ENCODE results near the gene CENPP.

CENPP gene

DNA sequence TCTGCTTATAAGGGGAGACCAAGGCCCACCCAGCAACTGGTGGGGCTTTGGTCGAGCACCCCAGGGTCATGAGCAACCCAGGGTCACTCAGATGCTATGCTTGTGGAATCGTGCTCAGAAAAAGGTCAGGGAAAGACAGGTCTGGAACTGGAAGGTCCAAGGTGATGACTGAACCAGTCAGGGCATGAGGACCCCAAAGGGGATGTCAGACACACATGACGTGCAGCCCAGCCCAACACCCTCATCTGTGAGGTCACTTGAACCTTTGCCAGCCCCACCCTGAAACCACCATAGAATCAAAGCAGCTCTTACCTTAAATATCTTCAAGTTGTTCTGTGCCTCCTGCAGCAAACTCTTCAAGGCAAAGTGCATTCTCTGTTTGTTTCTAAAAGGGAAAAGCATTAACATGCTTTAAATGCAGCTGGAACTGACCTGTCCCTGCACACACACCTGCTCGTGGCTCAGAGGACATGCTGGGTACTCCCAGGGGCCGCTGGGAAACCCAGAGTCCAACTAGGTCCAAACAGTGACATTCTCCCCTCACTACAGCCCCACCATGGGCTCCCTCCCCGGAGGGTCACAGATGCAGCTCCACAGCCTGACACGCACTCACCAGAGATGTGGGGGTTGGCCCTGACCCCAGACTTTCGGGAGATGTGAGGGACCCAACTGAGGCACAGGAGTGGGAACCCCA lies 314.8 kb downstream of the CENPP start:
- DNase-seq (ENCODE audit: low spot score): no peak

DNA sequence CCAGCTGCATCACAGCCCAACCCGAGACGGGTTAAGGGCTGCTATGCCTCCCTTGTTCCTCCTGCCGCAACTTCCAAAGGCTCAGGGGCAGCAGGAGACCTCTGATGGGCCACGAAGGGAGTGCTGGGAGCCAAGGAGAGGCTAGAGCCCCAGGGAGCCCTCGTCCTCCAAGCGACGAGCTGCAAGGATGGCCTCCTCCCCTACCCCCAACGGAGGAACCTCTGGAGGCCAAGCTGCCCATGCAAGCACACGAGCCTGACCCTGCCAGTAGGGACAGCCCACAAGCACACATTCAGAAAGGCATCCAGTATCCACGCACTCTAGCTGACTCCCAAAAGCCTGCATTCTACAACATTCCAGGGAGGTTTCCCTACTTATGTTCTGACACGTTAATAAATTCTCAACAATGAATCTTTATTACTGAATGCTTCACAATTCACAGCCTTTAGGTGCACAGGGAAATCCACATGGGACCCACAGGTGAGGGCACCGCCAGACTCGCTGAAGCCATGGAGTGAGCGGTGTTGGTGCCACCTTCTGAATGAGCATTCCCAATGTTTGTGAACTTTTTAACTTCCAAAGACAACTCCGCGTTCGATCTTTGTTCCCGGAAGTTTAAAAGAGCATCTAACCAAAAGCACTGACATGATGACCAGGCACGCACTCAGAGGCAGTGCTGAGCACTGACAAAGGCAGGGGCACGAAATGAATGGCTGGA lies 315.5 kb downstream of the CENPP start:
- DNase-seq (ENCODE audit: low spot score): no peak

DNA sequence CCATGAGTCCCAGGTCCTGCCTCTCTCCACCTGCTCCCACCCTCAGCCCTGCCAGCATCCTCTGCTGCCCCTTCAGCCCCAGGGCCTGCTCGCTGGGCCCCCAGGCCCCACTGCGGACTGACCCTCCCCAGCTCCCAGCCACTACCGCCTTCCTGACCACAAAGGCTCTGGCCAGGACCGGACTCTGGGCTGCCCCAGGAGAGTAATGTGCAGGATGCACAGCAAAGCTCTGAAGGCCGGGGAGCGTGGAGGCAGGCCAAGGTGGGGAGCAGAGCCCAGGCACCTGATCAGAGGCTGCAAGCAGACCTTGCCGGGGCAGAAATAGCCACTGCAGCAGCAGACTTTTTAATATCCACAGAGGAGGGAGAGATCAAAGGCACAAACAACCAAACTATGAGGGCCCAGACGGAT lies 316.3 kb downstream of the CENPP start:
- DNase-seq (ENCODE audit: low spot score): no peak

DNA sequence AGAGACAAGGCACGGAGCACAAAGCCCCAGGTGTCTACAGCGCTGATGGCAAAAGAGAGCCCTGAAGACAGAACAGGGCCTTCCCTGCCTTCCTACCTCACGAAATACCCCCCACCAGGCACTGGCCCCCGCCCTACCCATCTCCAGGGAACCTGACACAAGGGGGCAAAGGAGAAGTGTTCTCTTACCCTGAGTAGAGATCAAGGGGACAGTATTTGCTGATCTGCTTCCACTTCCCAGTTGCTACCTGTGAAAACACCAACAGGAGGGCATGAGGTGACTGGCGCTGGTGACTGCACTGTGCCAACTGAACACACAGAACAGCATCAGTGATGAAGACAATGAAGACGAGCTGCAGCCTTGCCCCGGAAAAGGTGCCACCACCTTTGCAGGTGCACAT lies 316.8 kb downstream of the CENPP start:
- no peak for DNase-seq (ENCODE audit: low spot score)

DNA sequence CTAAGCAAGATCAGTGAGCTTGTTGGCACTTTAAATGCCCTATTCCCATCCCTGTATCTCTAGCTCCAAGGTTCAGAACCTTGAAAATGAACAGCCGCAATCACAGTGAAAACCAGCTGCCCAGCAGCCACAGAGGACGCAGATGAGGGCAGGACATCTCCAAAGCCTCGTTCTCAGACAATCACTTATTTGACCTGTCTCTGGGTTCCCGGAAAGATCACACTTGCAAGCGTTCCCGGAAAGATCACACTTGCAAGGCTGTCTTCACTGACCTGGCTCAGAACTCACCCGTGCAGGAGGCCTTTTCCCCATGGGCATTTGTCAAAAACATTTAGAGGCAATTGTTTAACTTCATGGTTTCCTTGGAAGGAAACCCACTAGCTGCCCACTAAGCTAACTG lies 318.5 kb downstream of the CENPP start:
- DNase-seq (ENCODE audit: low spot score): no peak

DNA sequence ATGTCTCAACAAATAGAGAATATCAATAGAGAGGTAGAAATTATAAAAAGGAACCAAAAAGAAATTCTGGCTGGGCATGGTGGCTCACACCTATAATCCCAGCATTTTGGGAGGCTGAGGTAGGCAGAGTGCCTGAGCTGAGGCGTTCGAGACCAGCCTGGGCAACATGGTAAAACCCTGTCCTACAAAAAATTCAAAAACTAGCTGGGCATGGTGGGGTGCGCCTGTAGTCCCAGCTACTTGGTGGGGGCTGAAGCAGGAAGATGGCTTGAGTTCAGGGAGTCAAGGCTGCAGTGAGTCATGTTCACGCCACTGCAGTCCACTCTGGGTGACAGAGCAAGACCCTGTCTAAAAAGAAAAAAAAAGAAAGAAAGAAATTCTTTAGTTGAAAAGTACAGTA lies 319.3 kb downstream of the CENPP start:
- DNase-seq (ENCODE audit: low spot score): no peak

DNA sequence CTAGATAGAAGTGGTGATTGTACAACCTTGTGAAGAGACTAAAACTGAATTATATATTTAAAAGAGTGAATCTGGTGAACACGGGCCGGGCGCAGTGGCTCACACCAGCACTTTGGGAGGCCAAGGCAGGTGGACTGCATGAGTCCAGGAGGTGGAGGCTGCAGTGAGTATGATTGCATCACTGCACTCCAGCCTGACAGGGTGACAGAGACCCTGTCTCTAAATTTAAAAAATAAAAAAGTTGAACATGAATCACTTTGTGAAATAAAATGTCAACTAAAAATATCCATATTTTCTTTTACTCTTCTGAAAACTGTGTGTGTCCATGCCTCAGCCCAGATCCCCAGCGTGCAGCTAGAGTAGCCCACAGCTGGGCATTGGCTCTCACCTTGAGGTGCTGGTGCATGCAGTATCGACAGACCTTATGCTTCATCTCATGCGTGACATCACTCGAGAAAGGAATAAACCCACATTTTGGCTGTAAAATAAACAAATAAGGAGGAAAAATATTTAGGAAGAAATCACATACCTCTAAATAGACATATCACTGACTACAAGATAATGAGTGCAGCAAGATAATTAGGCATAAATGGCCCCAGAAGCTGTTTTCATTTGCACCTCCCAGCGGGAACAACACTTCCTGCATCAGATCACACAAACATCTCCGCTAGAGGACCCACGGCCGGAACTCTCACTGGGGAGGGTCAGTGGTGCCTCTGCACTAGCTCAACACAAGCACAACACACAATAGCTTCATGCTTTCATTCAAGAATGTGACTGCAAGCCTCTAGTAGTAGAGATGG lies 322.1 kb downstream of the CENPP start:
- DNase-seq (ENCODE audit: low spot score): no peak

DNA sequence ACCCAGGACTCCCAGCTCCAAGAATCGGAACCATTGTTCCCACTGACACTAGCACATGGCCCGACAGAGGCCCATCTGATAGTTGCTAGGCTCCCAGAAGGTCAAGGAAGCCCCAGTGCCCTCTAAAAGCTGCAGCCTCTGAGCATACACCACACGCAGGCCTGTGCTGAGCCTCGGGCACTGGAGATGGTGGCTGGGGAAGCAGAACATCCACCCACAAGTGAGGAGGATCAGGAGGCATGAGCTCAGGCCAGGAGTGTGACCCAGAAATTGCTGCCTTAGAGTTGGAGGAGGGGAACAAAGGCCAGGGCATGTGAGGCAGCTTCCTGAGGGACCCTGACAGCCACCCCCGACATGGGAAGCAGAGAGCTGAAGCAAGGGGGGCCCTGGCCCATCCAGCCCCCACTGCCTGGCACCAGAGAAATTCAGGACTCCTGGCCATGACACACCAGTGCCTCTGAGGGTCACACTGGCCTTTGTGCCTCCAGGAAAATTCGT lies 322.8 kb downstream of the CENPP start:
- no peak for DNase-seq (ENCODE audit: low spot score)

DNA sequence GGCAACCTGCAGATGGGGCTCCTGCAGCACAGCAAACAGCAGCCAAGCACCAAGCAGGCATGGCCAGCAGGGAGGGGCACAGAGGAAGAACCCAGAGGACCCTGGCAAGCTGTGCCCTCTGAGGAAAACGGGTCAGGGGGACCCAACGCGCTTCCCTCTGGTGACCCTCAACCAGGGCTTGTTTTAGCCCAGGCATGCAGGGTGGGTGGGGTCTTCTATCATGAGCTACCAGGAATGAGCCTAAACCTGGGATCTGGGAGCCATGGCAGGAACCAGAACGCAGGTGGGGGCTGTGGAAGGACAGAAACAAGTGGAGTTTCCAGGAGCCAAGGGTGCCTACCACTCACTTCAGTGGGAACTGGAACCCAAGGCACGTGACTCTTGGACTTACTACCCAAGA lies 323.3 kb downstream of the CENPP start:
- no peak for DNase-seq (ENCODE audit: low spot score)

DNA sequence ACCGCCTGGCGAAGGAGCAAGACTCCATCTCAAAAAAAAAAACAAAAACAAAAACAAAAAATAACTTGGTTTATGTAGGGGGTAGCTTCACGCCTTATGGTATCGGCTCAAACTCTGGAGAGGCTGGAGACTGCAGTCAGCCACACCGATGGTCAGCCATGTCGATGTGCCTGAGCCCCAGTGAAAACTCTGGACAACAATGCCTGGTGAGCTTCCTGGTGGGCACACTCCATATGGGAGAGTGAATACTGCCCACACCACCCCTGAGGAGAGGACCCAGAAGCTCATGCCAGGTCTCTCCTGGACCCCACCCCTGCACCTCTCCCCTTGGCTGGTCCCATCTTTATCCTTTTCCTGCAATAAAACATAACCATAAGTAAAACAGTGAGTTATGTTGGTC lies 324.5 kb downstream of the CENPP start:
- no peak for DNase-seq (ENCODE audit: low spot score)

DNA sequence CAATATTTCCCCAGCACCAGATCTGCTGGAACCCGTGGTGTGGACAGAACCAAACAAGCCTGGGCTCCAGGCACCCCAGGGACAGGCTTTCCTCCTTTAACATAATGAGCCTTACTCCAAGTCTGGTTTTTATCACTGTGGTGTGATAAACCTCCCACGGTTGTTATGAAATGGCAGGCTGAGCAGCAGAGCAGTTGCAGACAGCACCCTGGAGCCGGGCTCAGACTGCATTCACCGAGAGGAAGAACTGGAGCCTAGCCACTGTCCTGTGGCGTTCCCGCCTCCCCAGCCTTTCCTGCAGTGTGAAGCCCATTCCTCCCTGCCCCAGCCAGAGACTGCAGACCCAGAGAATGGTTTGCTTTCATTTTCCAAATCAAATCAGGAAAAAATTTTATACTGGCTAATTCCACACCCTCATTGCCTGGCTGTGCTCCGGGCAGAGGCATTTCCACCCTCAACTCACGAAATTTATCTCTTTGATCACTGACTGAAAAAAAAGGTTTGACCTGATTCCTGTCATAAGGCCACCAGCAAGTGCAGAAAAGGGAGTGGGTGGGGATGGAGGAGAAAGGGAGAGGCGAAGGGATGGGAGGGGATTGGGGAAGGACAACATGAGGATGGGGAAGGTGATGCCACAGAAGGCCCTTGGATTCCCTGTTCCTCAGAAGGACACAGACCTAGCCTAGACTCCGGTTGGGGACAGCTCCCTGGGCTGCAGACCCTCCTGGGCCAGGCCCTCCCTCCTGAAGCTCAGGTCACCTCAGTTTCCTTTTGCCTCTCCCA lies 325.3 kb downstream of the CENPP start:
- no peak for DNase-seq (ENCODE audit: low spot score)

DNA sequence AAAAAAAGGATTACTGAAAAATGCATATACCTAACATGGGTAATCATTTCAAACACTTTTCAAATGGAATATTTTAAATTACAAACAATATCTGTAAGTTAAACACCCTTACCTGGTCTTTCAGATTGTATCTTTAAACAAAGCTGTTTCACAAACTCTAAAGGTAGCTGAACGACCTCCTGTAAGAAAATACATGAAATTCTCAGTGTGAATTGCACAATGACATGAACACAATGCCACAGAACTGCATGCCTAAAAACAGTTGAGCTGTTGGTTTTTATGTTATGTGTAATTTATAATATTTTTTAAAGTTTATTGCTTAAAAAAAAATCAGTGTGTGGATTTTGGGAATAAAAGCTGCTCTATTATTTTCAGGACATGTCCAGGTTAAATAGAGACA lies 326.7 kb downstream of the CENPP start:
- DNase-seq (ENCODE audit: low spot score): no peak

DNA sequence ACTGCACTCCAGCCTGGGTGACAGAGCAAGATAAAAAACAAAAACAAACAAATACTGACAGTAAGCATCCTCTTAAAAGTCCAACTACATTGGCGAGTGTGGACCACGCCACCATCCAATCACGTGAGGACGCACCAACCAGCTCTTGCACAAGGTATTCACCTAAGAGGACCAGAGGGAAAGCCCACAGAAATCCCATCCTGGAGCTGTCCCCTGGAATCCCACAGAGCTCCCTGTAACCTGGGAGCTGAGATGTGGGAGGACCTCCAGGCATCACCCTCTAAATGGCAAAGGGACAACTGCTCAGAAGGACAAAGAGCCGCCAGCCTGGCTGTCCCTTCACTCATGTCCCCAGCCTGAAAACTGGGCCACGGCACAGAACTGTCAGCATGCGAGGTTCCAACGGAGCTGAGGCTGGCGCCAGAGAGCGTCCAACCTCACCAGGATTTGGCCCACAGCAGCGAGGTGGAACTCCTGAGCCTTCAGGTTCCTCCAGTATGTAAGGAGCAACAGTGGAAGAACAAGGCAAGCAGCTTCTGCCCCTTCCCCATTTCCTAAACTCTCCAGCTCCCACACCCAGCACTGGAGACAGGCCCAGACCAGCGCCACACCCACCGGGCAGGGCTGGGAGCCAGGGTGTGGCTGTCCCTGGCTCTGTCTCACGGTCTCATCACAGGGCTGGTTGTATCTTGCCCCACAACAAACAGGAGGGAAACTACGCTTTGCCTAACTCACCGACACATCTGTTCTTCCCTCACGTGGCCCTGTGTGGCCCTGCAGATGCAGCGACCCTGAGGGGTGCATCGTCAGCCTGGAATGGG lies 328.9 kb downstream of the CENPP start:
- no peak for DNase-seq (ENCODE audit: low spot score)

DNA sequence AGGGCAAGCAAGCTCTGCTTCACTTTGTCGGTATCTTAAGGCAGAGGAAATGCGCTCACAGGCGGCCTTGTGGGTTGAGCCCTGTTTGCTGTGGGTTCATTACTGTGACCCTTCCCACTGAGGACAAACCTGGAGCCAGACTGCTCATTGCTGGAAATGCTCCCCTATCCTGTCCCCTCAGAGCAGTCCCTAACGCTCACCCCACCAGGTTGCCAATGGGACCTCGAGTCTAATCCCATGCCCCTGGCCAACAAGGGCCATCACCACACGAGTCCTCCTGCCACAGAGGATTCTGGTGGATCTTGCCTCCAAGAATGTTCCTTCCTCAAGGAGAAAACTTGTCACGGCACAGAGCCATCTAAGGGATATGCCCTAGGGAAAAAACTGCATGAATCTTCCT lies 329.6 kb downstream of the CENPP start:
- DNase-seq (ENCODE audit: low spot score): no peak

DNA sequence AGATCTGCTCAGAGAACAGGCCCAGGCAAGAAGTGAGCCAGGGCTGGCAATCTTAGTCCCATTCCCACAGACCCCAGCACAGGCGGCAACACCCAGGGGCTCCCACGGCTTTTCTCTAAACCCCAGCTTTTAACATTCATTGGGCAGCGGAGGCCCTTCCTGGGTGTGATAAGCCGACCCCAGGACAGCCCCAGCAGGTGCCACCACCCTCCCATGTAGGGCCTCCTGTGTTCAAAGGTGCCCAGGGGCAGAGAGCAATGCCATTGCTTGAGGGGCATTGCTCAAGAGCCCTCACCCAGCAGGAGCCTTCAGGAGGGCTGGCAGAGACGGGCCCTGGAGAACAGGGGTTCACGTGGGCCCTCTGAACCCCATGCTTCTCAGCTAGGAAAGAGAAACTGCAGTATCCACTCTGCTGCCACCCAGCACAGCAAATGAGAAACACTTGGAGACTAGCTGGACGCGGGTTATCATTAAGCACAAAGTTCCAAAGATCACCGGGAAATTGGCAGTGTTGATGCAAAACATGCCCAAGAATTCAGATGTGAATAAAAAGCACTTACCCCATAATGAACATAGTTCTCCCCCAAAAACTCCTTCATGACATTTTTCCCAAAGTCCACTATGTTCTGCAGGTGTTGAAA lies 330.3 kb downstream of the CENPP start:
- DNase-seq (ENCODE audit: low spot score): no peak

DNA sequence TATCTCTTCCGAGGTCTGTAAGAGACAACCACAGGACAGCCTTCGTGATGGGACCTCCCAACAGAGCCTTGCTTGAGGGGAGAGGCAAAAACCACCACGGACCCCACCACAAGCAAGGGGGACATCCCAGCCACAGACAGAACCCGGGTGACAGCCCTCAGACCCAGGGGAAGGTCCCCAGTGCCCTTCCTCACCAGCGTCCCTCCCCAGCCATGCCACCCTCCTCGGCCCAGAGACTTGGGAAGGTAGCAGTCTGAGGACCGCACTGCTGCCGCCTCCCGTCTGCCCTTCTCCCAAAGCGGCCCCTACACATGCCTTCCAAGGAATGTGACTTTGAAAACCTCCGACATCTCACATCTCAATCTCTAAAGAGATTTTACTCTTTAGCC lies 330.8 kb downstream of the CENPP start:
- no peak for DNase-seq (ENCODE audit: low spot score)

DNA sequence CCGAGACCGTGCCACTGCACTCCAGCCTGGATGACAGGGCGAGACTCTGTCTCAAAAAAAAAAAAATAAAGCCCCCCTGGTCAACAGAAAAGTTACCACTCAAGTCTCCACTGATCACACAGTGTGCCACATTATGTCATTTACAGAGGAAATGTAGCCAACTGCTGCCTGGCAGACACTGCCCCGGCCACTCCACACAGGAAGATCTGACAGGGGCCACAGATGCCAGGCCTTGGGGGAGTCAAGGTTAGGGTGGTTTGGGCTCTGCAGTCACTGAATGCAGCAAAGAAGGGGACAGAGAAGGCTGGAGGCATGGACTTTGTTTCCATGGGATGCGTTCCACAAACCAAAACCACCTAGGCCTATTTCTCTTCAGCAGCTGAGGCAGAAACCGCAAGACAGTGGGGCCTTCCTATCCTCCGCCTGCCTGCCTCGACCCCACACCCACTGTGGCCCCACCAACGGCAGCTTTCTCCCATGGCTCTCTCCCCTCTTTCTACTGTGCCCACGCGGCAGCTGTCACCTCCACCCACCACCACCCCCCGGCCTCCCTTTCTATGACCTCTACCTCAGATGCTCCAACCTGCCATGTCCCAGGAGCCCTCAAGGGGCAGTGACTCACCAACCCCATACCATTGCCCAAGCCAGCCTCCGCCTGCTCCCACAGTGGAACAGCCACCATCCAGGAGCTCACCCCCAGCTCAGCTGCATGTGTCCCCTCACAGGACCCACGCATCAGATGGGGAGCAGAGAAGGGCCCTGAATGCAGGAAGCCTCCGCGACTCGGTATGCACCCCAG lies 331.7 kb downstream of the CENPP start:
- no peak for DNase-seq (ENCODE audit: low spot score)

DNA sequence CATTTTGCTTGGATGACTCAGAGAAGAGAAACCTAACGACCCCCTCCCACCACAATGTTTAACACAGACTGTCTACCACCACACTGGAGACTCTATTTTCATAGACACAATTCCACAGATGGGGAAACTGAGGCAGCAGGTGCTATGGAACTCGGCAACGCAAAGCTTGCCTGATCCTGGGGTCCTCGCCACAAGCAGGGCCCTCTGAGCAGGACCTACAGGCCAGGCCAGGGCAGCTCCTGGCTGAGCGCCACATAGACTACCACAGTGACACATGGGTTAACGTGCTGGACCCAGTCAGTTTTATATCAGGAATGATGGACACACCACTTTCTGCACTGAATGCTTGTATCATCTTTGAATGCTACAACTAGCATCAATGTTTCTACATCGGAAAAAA lies 332.4 kb downstream of the CENPP start:
- no peak for DNase-seq (ENCODE audit: low spot score)

DNA sequence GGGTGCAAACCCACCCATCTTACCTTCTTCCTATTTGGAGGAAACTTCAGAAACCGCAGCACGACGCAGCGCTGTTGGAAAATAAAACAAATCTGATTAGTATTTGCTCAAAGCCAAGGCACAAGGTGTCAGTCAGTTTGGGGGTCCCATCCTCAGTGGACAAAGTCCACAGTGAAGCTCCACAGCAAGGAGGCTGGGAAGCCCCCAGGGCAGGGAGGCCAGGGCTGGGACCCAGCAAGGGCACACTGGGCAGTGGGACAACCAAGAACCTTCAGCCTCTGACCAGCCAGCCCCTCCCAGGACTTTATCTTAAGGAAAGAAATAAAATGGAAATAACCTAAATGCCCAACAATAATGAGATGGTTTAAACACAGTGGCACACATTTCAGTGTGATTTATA lies 332.9 kb downstream of the CENPP start:
- no peak for DNase-seq (ENCODE audit: low spot score)

DNA sequence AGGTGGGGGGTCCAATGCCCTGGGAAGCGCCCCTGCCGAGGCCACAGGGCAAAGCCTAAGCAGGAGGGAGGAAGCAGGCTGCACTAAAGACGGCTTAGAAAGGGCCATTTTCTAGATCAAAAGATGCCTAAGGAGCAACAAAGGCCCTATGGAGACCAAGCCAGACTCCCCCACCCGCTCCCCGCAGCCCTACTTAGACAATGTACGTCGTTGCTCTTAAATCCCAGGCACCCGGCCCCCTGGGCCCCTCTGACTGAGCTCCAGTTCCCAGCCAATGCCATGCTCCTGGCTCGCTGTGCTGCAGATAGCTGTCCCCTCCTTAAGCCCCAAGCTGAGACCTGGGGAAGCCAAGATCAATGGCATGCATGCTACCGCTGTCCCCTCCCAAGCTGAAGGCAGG lies 333.8 kb downstream of the CENPP start:
- DNase-seq (ENCODE audit: low spot score): no peak

All from SW480 (cell line).